ENCODE results near the gene CEMIP. TPM values are rescaled to one million over a fixed set of nuclear protein-coding genes. Genes with fewer than 3 reads are reported as not detected.

CEMIP gene
- total RNA-seq, 4 donors from 2014 or later, result 5.4 to 9.2 (median 8.7) TPM

GRCh38 chr15:80832686-80833085 is 53.5 kb downstream of the CEMIP start:
- H3K4me3 ChIP-seq, result no peak overlapping the region
- no peak for DNase-seq (ENCODE audit: low spot score in 2 of 2)

GRCh38 chr15:80834402-80834801 is 55.2 kb downstream of the CEMIP start:
- no peak overlapping the region for H3K4me3 ChIP-seq
- no peaks in the 10 kb centered on the region for H3K36me3 ChIP-seq
- DNase-seq (ENCODE audit: low spot score in 2 of 2), result no peak
- 61% methylated on average over 2 of the region's 2 CpGs for WGBS
- H3K4me1 ChIP-seq, result no peaks in the 10 kb centered on the region
- H3K27ac ChIP-seq, result no peak overlapping the region
- H3K27me3 ChIP-seq, result no peaks in the 10 kb centered on the region
- TF ChIP-seq EP300 (IDR thresholded peaks at IDR 0.05), result no peak
- TF ChIP-seq POLR2A (IDR thresholded peaks at IDR 0.05), result no peak
- TF ChIP-seq POLR2AphosphoS5 (IDR thresholded peaks at IDR 0.05), result no peak
- TF ChIP-seq CTCF (IDR thresholded peaks at IDR 0.05), result no peak
- H3K9me3 ChIP-seq, result no peaks in the 10 kb centered on the region

More at GRCh38 chr15:80832686-80833085, 53.5 kb downstream of the CEMIP start:
- Histone ChIP-seq H3K4me1 (no peaks in the 10 kb centered on the region), H3K36me3 (no peaks in the 10 kb centered on the region), H3K27me3 (no peaks in the 10 kb centered on the region), H3K27ac (no peak overlapping the region), H3K9me3 (no peaks in the 10 kb centered on the region)
- 15% methylated on average over 2 of the region's 3 CpGs for WGBS
- no peak for TF ChIP-seq EP300 (IDR thresholded peaks at IDR 0.05)
- TF ChIP-seq CTCF (IDR thresholded peaks at IDR 0.05), result no peak
- TF ChIP-seq POLR2AphosphoS5 (IDR thresholded peaks at IDR 0.05), result no peak
- TF ChIP-seq POLR2A (IDR thresholded peaks at IDR 0.05), result no peak

GRCh38 chr15:80834906-80835305 is 55.7 kb downstream of the CEMIP start:
- Histone ChIP-seq H3K27me3 (no peaks in the 10 kb centered on the region), H3K27ac (no peak overlapping the region), H3K9me3 (no peaks in the 10 kb centered on the region), H3K4me3 (no peak overlapping the region), H3K36me3 (no peaks in the 10 kb centered on the region), H3K4me1 (no peaks in the 10 kb centered on the region)
- no peak for DNase-seq (ENCODE audit: low spot score in 2 of 2)
- TF ChIP-seq CTCF (IDR thresholded peaks at IDR 0.05) (no peak), EP300 (IDR thresholded peaks at IDR 0.05) (no peak), POLR2A (IDR thresholded peaks at IDR 0.05) (no peak), POLR2AphosphoS5 (IDR thresholded peaks at IDR 0.05) (no peak)
- WGBS, result 85% methylated on average over 1 of the region's 1 CpG

- WGBS, result 86% methylated on average over 4 of the region's 4 CpGs
- no peaks in the 10 kb centered on the region for H3K27me3 ChIP-seq
Measured at GRCh38 chr15:80835336-80835735, 56.2 kb downstream of the CEMIP start.

GRCh38 chr15:80836223-80836622 is 57.1 kb downstream of the CEMIP start:
- H3K9me3 ChIP-seq, result no peaks in the 10 kb centered on the region
- WGBS, result 88% methylated on average over 9 of the region's 9 CpGs
- H3K27me3 ChIP-seq, result no peaks in the 10 kb centered on the region
- no peak overlapping the region for H3K27ac ChIP-seq
- H3K36me3 ChIP-seq, result no peaks in the 10 kb centered on the region
- DNase-seq (ENCODE audit: low spot score in 2 of 2), result no peak
- TF ChIP-seq POLR2AphosphoS5 (IDR thresholded peaks at IDR 0.05) (no peak), POLR2A (IDR thresholded peaks at IDR 0.05) (no peak), EP300 (IDR thresholded peaks at IDR 0.05) (no peak), CTCF (IDR thresholded peaks at IDR 0.05) (no peak)
- peaks cover 9% of the 10 kb centered on the region for H3K4me1 ChIP-seq
- no peak overlapping the region for H3K4me3 ChIP-seq

More at GRCh38 chr15:80835336-80835735, 56.2 kb downstream of the CEMIP start:
- no peak overlapping the region for H3K27ac ChIP-seq
- peaks cover 3% of the 10 kb centered on the region for H3K4me1 ChIP-seq
- TF ChIP-seq POLR2A (IDR thresholded peaks at IDR 0.05) (no peak), EP300 (IDR thresholded peaks at IDR 0.05) (no peak), CTCF (IDR thresholded peaks at IDR 0.05) (no peak), POLR2AphosphoS5 (IDR thresholded peaks at IDR 0.05) (no peak)
- H3K4me3 ChIP-seq, result no peak overlapping the region
- no peak for DNase-seq (ENCODE audit: low spot score in 2 of 2)
- no peaks in the 10 kb centered on the region for H3K9me3 ChIP-seq
- H3K36me3 ChIP-seq, result no peaks in the 10 kb centered on the region
